Activated gamma-delta T cell (primary cell): ENCODE data around the gene DAZAP1.

Experiments used
- DNase-seq: peaks from one replicate; lab custom pipeline; 2025; lab: John Stamatoyannopoulos, UW

The DAZAP1 gene

GRCh38 chr19:1393841-1394240 lies 13.5 kb upstream of the DAZAP1 start:
- no peak for DNase-seq

- no peak for DNase-seq
Observed at GRCh38 chr19:1394252-1395193, 12.9 kb upstream of the DAZAP1 start.

GRCh38 chr19:1395194-1396018 lies 12.0 kb upstream of the DAZAP1 start:
- no peak for DNase-seq

GRCh38 chr19:1396019-1396767 lies 11.2 kb upstream of the DAZAP1 start:
- no peak for DNase-seq

- DNase-seq = no peak
Observed at GRCh38 chr19:1396768-1397679, 10.4 kb upstream of the DAZAP1 start.

- no peak for DNase-seq
Observed at GRCh38 chr19:1397838-1398237, 9.5 kb upstream of the DAZAP1 start.

- DNase-seq = no peak
Observed at GRCh38 chr19:1399079-1399478, 8.3 kb upstream of the DAZAP1 start.

- DNase-seq = no peak
Observed at GRCh38 chr19:1399745-1400144, 7.6 kb upstream of the DAZAP1 start.

GRCh38 chr19:1400281-1401137 lies 6.9 kb upstream of the DAZAP1 start:
- DNase-seq = no peak

- peak; percentile 43 for DNase-seq
Observed at GRCh38 chr19:1401138-1401888, 6.1 kb upstream of the DAZAP1 start, which contains the start of gene GAMT. TSS of gene GAMT (minus strand) at chr19:1401542. CDS start at chr19:1401476, 66 bp downstream.

GRCh38 chr19:1401889-1402217 lies 5.5 kb upstream of the DAZAP1 start:
- DNase-seq = no peak

GRCh38 chr19:1402411-1403070 lies 4.8 kb upstream of the DAZAP1 start:
- no peak for DNase-seq

- DNase-seq = peak; percentile 100
Observed at GRCh38 chr19:1406774-1407527, 435 bp upstream of the DAZAP1 start.

- DNase-seq = peak; percentile 54
Observed at GRCh38 chr19:1408300-1409203, 1.2 kb downstream of the DAZAP1 start.

GRCh38 chr19:1409204-1410005 lies 2.0 kb downstream of the DAZAP1 start:
- no peak for DNase-seq

GRCh38 chr19:1410136-1410786 lies 2.9 kb downstream of the DAZAP1 start:
- no peak for DNase-seq
